K562 (cell line): ENCODE measurements around the gene MVP. TPM values are rescaled to one million over a fixed set of nuclear protein-coding genes. Genes with fewer than 3 reads are reported as not detected.

Experiments used
- ATAC-seq: fragments of 200-7000 bp; cut with Tn5 transposase; 3 replicates; pipeline ENCODE4 v1.9.1; 2020; ENCODE audit warnings: moderate library complexity
- BruUV-seq: library from RNA; stranded (reverse); fragments of 400-500 nt; replicated peaks from 2 replicates; lab custom pipeline; 2021; lab: Mats Ljungman, UMichigan
- CTCF ChIA-PET: fragments of 300-600 bp; formaldehyde crosslinking; extraction: SDS; loops from one replicate; lab custom pipeline; 2021; ENCODE audit warnings: low intra/inter-chr PET ratio; lab: Yijun Ruan, JAX
- POLR2A ChIA-PET: fragments of 300-600, 350-650 bp; sonication (Branson Sonifier 250); formaldehyde crosslinking; extraction: SDS; loops from one replicate; lab custom pipeline; 2021; ENCODE audit warnings: antibody characterized with exemption, inconsistent platforms; lab: Yijun Ruan, JAX
- DNase-seq, 4 experiments: peaks; one replicate each; pipeline versions ENCODE4 v3.0.0 to v3.0.0-alpha.2; 2011 to 2018; ENCODE audit warnings: low spot score in 3 of 4, mixed read lengths in 3 of 4; ENCODE audit errors: extremely low read depth in 1 of 4
- FAIRE-seq: peaks from 2 replicates; lab custom pipeline; 2011; peaks lifted over from hg19 to GRCh38; lab: Jason Lieb, UNC
- H2AFZ ChIP-seq: 2 replicates; pipeline ENCODE4 v1.6.0; 2011; ENCODE audit warnings: low read depth, low read length, control low read depth, inconsistent platforms
- H3K27ac ChIP-seq: fragments of 200-600 bp; 3 replicates; pipeline ENCODE4 v1.8.0; 2011; ENCODE audit warnings: low read depth, mild to moderate bottlenecking, control low read depth, inconsistent platforms, low read length, moderate library complexity, mixed read lengths; ENCODE audit errors: extremely low read depth
- H3K27me3 ChIP-seq, 2 experiments: fragments of 300-600 bp in 1 of 2; 2 replicates in 1 of 2; 3 replicates in 1 of 2; pipeline versions ENCODE4 v1.6.0 to v1.8.0; 2011; ENCODE audit warnings: inconsistent platforms in 2 of 2, low read length in 2 of 2, mild to moderate bottlenecking in 1 of 2, mixed read lengths in 1 of 2, moderate library complexity in 1 of 2; ENCODE audit not compliant: control insufficient read depth in 2 of 2, insufficient read depth in 2 of 2
- H3K36me3 ChIP-seq: fragments of 300-600 bp; 3 replicates; pipeline ENCODE4 v1.8.0; 2011; ENCODE audit warnings: mild to moderate bottlenecking, low read length, inconsistent platforms; ENCODE audit not compliant: control insufficient read depth, insufficient read depth
- H3K4me1 ChIP-seq, 2 experiments: fragments of 200-600 bp in 1 of 2; replicated peaks in 1 of 2; 2 replicates in 1 of 2; 3 replicates in 1 of 2; pipeline versions ENCODE4 v1.5.1 to v1.8.0; 2011; ENCODE audit warnings: inconsistent platforms in 2 of 2, low read length in 2 of 2, mild to moderate bottlenecking in 1 of 2, mixed read lengths in 1 of 2, moderate library complexity in 1 of 2; ENCODE audit not compliant: control insufficient read depth in 2 of 2, insufficient read depth in 2 of 2
- H3K4me2 ChIP-seq: 2 replicates; pipeline ENCODE4 v1.6.1; 2011; ENCODE audit warnings: low read length, control low read depth, inconsistent platforms, mixed read lengths; ENCODE audit not compliant: insufficient read depth
- H3K4me3 ChIP-seq: fragments of 200-600 bp; sonication (generic), shearing (Covaris generic); 2 replicates; pipeline ENCODE4 v1.5.1; 2016; ENCODE audit warnings: control low read depth, inconsistent platforms
- H3K79me2 ChIP-seq: fragments of 200-600 bp; 3 replicates; pipeline ENCODE4 v1.8.0; 2011; ENCODE audit warnings: low read length, inconsistent platforms; ENCODE audit not compliant: control insufficient read depth, insufficient read depth
- H3K9ac ChIP-seq, 2 experiments: 2 replicates each; pipeline versions ENCODE4 v1.6.0 to v1.6.1; 2011; ENCODE audit warnings: low read depth in 2 of 2, low read length in 2 of 2, control low read depth in 1 of 2, inconsistent platforms in 1 of 2, mild to moderate bottlenecking in 1 of 2, mixed read lengths in 1 of 2; ENCODE audit not compliant: insufficient read depth in 1 of 2
- H3K9me1 ChIP-seq: one replicate; pipeline ENCODE4 v1.6.0; 2011; ENCODE audit warnings: inconsistent platforms, mild to moderate bottlenecking, low read length, moderate library complexity; ENCODE audit not compliant: control insufficient read depth, insufficient read depth
- H3K9me3 ChIP-seq: replicated peaks from 2 replicates; pipeline ENCODE4 v1.5.1; 2011; ENCODE audit warnings: low read depth, low read length, inconsistent platforms; ENCODE audit not compliant: control insufficient read depth, insufficient read depth
- H4K20me1 ChIP-seq: replicated peaks from 2 replicates; pipeline ENCODE4 v1.6.1; 2011; ENCODE audit warnings: low read length, inconsistent platforms, mixed read lengths; ENCODE audit not compliant: control insufficient read depth, insufficient read depth
- ARID1B ChIP-seq: fragments of 450-650 bp; IDR thresholded peaks from 2 replicates; pipeline ENCODE4 v1.6.1; 2016; ENCODE audit warnings: antibody characterized with exemption, mild to moderate bottlenecking, inconsistent platforms
- CBFA2T2 ChIP-seq: fragments of 450-650 bp; conservative IDR thresholded peaks from 2 replicates; pipeline ENCODE4 v1.6.1; 2017; ENCODE audit warnings: mild to moderate bottlenecking
- CTCFL ChIP-seq: IDR thresholded peaks from 2 replicates; pipeline ENCODE4 v1.6.1; 2011; ENCODE audit warnings: borderline replicate concordance, low read depth, mild to moderate bottlenecking, moderate library complexity, low read length; ENCODE audit not compliant: insufficient read depth, poor library complexity, severe bottlenecking
- ELK1 ChIP-seq: sonication (generic); formaldehyde crosslinking; IDR thresholded peaks from 2 replicates; pipeline ENCODE4 v1.8.1; 2022; ENCODE audit warnings: missing genetic modification reagents
- PKNOX1 ChIP-seq: fragments of 450-650 bp; IDR thresholded peaks from 2 replicates; pipeline ENCODE4 v1.6.1; 2016
- SIX5 ChIP-seq, 2 experiments: IDR thresholded peaks; 2 replicates each; pipeline ENCODE4 v1.6.1; 2011; ENCODE audit warnings: low read length in 2 of 2, borderline replicate concordance in 1 of 2, low read depth in 1 of 2, mild to moderate bottlenecking in 1 of 2, moderate library complexity in 1 of 2; ENCODE audit not compliant: insufficient read depth in 1 of 2
- SNIP1 ChIP-seq: fragments of 450-650 bp; IDR thresholded peaks from 2 replicates; pipeline ENCODE4 v1.7.1; 2017; ENCODE audit warnings: low read depth, mild to moderate bottlenecking
- ZFPM2 ChIP-seq: fragments of 250-450 bp; sonication (Bioruptor Pico); IDR thresholded peaks from 2 replicates; pipeline ENCODE4 v1.5.1; 2022; ENCODE audit warnings: mild to moderate bottlenecking
- ZNF133 ChIP-seq: fragments of 250-450 bp; sonication (Bioruptor Pico); IDR thresholded peaks from 2 replicates; pipeline ENCODE4 v1.4.0; 2020; ENCODE audit warnings: mild to moderate bottlenecking
- ZNF444 ChIP-seq: fragments of 250-450 bp; sonication (Bioruptor Pico); IDR thresholded peaks from 2 replicates; pipeline ENCODE4 v1.4.0; 2020; ENCODE audit warnings: mild to moderate bottlenecking, moderate library complexity
- ZNF76 ChIP-seq: fragments of 250-450 bp; sonication (Bioruptor Pico); IDR thresholded peaks from 2 replicates; pipeline ENCODE4 v1.4.0; 2020; ENCODE audit warnings: mild to moderate bottlenecking, moderate library complexity, borderline replicate concordance
- WGBS: fragments of 100-300 bp; shearing (Covaris generic); methylation state at CpG from one replicate; pipeline ENCODE4 v1.1.6; 2016; ENCODE audit warnings: low coverage, mixed read lengths; ENCODE audit not compliant: insufficient coverage; ENCODE audit errors: missing lambda C conversion rate; 5-methylcytosine and 5-hydroxymethylcytosine counted together
- in situ Hi-C: fragments of 300-500 bp; cut with MboI; formaldehyde crosslinking; loops from 4 replicates; pipeline ENCODE4 v1.15.0; 2018; ENCODE audit warnings: inconsistent platforms, mixed read lengths
- intact Hi-C: fragments of 100-400 bp; cut with micrococcal nuclease; formaldehyde crosslinking; loops from 2 replicates; pipeline ENCODE4 v1.14.2; 2022
- polyA plus RNA-seq, 8 experiments: library from polyadenylated mRNA; depleted of rRNA in 4 of 8; stranded (reverse) in 5 of 8; unstranded in 3 of 8; fragments of >200 nt; fragmentation: Nextera tagmentation in 2 of 8; fragmentation: Illumina TruSeq in 1 of 8; extraction: Ambion mirVana in 2 of 8; extraction: Trizol in 1 of 8; gene quantifications; 2 replicates each; pipeline versions ENCODE4 v1.2.1 to v1.2.3, GENCODE V29; 2011 to 2014; ENCODE audit warnings: inconsistent platforms in 1 of 8, missing spikeins in 1 of 8
- total RNA-seq, 7 experiments: library from RNA; depleted of rRNA in 6 of 7; stranded (reverse); fragments of >200 nt in 6 of 7; fragmentation: Illumina TruSeq in 2 of 7; extraction: Trizol in 2 of 7; gene quantifications; 2 replicates each; pipeline versions ENCODE4 v1.2.1 to v1.2.3, GENCODE V29; 2011 to 2021; ENCODE audit warnings: low replicate concordance in 1 of 7

MVP gene
- total and polyA plus RNA-seq, 9 of the 15 experiments (the other 6 are each of a cell fraction or from before 2014, with no cell fraction given): 0.39 to 1.9 (median 0.76) TPM; not detected in 2

GRCh38 chr16:29849505-29849904 is 29.2 kb downstream of the MVP start:
- DNase-seq (no peak), ATAC-seq (no peak), FAIRE-seq (no peak)
- Histone ChIP-seq H3K4me1 (peaks cover 0 to 26% of the 10 kb centered on the region in 2 experiments; a peak in 2 of 5 replicates), H3K36me3 (no peaks in the 10 kb centered on the region), H3K27ac (no peak overlapping the region), H3K9me3 (no peaks in the 10 kb centered on the region), H3K4me2 (no peak overlapping the region), H4K20me1 (no peaks in the 10 kb centered on the region), H3K4me3 (no peak overlapping the region), H3K79me2 (no peaks in the 10 kb centered on the region), H2AFZ (no peak overlapping the region), H3K27me3 (no peaks in the 10 kb centered on the region), H3K9me1 (no peaks in the 10 kb centered on the region), H3K9ac (peak overlapping the region in 1 of 2 experiments; percentile 58; a peak in 1 of 4 replicates)
- WGBS: 59% methylated on average over 4 of the region's 5 CpGs
- ChIA-PET CTCF (interaction anchor here (0.6 kb wide), 1 partner anchor 195 kb away, joined by 3 read pairs; no protein-coding TSS in a partner anchor), POLR2A (interaction anchor here (0.7 to 1.6 kb wide), 2 partner anchors 23 to 150 kb away, joined by 6 to 7 read pairs; no protein-coding TSS in a partner anchor)
- intact Hi-C loops (loop anchor here (2.0 kb wide), 1 partner anchor 43 kb away; the partner anchor contains the start of gene MAZ), in situ Hi-C loops (no loop called here)
- BruUV-seq: no TSS peak
- no peak for TF ChIP-seq ZFPM2 (CRISPR knock-in tag)
- TF ChIP-seq SIX5 (IDR thresholded peaks at IDR 0.05; ENCODE audit: borderline replicate concordance in 1 of 2, insufficient read depth in 1 of 2, low read depth in 1 of 2, low read length in 2 of 2): no peak
- no peak for TF ChIP-seq ZNF76
- no peak for TF ChIP-seq CTCFL
- no peak for TF ChIP-seq ARID1B
- TF ChIP-seq PKNOX1: no peak
- no peak for TF ChIP-seq ZNF444 (CRISPR knock-in tag)
- no peak for TF ChIP-seq CBFA2T2
- TF ChIP-seq ZNF133: no peak
- no peak for TF ChIP-seq SNIP1
- TF ChIP-seq ELK1 (CRISPR knock-in tag): no peak
